Parathyroid adenoma (tissue), 2 donors: ENCODE measurements around the gene IRF4.

Experiments used
- H2AFZ ChIP-seq: fragments of 300-600 bp; sonication (generic); one replicate; pipeline ENCODE4 v1.7.0; 2017; ENCODE audit warnings: antibody characterized with exemption, mild to moderate bottlenecking
- H3K27ac ChIP-seq: fragments of 300-600 bp; sonication (generic); one replicate; pipeline ENCODE4 v1.7.0; 2017
- H3K27me3 ChIP-seq: fragments of 300-600 bp; sonication (generic); one replicate; pipeline ENCODE4 v1.7.0; 2017; ENCODE audit warnings: low read length; ENCODE audit not compliant: control insufficient read depth, insufficient read depth
- H3K36me3 ChIP-seq: fragments of 300-600 bp; sonication (generic); one replicate; pipeline ENCODE4 v1.7.0; 2017; ENCODE audit warnings: low read length; ENCODE audit not compliant: control insufficient read depth, insufficient read depth
- H3K4me1 ChIP-seq: fragments of 300-600 bp; sonication (generic); one replicate; pipeline ENCODE4 v1.7.0; 2017; ENCODE audit warnings: control low read depth
- H3K4me2 ChIP-seq: fragments of 300-600 bp; sonication (generic); one replicate; pipeline ENCODE4 v1.7.0; 2017; ENCODE audit warnings: low read length
- H3K4me3 ChIP-seq: fragments of 300-600 bp; sonication (generic); one replicate; pipeline ENCODE4 v1.7.0; 2017; ENCODE audit warnings: low read depth, low read length
- H3K79me2 ChIP-seq: fragments of 300-600 bp; sonication (generic); one replicate; pipeline ENCODE4 v1.7.0; 2017; ENCODE audit warnings: control low read depth
- H3K9ac ChIP-seq: fragments of 300-600 bp; sonication (generic); one replicate; pipeline ENCODE4 v1.7.0; 2017; ENCODE audit warnings: mild to moderate bottlenecking
- H3K9me3 ChIP-seq: fragments of 300-600 bp; sonication (generic); one replicate; pipeline ENCODE4 v1.7.0; 2017; ENCODE audit warnings: low read length; ENCODE audit not compliant: control insufficient read depth
- TF ChIP-seq, protein P1 (sequence below): fragments of 300-600 bp; sonication (generic); IDR thresholded peaks from one replicate; pipeline ENCODE4 v1.7.0; 2017; ENCODE audit warnings: antibody characterized with exemption, mild to moderate bottlenecking
- donor health status: primary hyperparathyroidism.

IRF4 gene

DNA sequence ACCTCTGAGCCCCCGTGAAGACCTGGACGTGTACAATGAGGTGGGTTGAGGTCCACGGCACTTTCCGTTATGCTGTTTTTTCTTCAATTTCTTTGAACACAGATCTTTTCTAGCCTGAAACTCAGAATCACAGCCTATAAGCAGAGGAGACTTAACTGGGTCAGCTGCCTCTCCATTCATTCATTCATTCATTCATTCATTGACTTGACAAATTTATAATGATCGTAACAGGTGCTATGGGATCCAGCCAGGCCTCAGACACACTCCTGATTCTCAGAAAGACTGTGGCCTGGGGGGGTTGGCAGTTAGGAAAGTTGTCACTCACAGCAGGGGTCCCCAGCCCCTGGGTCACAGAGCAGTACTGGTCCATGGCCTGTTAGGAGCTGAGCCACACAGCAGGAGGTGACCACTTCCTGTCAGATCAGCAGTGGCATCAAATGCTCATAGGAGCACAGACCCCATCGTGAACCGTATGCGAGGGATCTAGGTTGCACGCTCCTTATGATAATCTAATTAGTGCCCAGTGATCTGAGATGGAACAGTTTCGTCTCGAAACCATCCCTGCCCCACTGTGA lies 38.6 kb upstream of the IRF4 start:
- H3K4me3 ChIP-seq, result no peak overlapping the region
- H3K4me1 ChIP-seq, result no peaks in the 10 kb centered on the region
- no peaks in the 10 kb centered on the region for H3K36me3 ChIP-seq
- H2AFZ ChIP-seq, result no peak overlapping the region
- no peak overlapping the region for H3K27ac ChIP-seq
- H3K4me2 ChIP-seq, result no peak overlapping the region
- no peaks in the 10 kb centered on the region for H3K9me3 ChIP-seq
- no peak overlapping the region for H3K9ac ChIP-seq
- H3K79me2 ChIP-seq, result no peaks in the 10 kb centered on the region
- TF ChIP-seq, protein P1, sequence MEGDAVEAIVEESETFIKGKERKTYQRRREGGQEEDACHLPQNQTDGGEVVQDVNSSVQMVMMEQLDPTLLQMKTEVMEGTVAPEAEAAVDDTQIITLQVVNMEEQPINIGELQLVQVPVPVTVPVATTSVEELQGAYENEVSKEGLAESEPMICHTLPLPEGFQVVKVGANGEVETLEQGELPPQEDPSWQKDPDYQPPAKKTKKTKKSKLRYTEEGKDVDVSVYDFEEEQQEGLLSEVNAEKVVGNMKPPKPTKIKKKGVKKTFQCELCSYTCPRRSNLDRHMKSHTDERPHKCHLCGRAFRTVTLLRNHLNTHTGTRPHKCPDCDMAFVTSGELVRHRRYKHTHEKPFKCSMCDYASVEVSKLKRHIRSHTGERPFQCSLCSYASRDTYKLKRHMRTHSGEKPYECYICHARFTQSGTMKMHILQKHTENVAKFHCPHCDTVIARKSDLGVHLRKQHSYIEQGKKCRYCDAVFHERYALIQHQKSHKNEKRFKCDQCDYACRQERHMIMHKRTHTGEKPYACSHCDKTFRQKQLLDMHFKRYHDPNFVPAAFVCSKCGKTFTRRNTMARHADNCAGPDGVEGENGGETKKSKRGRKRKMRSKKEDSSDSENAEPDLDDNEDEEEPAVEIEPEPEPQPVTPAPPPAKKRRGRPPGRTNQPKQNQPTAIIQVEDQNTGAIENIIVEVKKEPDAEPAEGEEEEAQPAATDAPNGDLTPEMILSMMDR, result no peak
- no peaks in the 10 kb centered on the region for H3K27me3 ChIP-seq

DNA sequence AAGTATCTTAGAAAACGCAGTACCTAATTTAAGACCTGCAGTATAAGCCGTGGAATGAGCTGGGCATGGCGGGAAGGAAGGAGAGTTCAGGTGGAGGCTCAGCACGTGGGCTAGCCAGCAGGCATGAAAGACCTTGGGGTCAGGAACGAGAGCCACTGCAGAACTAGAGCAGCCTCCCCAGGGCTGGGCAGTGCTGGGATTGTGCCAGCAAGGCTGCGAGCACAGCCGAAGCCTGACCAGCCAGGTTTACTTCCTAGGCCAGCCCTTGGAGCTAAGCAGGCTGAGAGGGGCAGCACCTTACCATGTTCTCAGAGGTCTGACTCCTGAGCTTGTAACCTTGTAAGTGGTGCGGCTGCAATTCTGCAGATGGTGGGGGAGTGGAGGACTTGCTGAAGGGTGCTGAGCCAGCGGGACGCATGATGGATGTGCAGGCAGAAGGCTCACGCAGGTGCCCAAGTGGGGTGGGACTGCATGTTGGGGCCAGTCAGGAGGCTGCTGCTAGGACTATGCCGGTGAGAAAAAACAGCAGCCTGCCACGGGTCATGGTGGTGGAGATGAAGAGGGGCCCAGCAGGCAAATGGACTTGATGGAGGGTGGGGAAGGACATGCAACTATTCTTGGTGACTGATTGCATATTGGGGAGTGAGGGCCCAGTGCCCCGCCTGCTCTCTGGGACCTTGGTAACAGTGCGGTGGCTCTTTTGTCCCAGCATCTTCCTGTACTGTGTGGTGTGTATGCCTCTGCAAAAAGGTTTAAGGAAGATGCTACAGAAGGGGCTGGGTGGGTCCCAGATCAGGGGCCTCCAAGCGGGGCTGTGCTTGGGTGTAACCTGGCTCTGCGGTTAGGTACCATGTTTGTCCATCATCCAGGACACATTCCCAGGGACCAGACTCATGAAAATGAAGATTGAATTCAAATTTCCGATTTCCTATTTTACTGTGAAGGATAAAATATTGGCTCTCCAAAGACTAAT lies 37.6 kb upstream of the IRF4 start:
- Histone ChIP-seq H3K4me3 (no peak overlapping the region), H3K27ac (no peak overlapping the region), H3K4me1 (no peaks in the 10 kb centered on the region), H2AFZ (no peak overlapping the region), H3K4me2 (no peak overlapping the region), H3K27me3 (no peaks in the 10 kb centered on the region), H3K79me2 (no peaks in the 10 kb centered on the region), H3K36me3 (no peaks in the 10 kb centered on the region), H3K9ac (no peak overlapping the region), H3K9me3 (no peaks in the 10 kb centered on the region)
- TF ChIP-seq, protein P1, result no peak

DNA sequence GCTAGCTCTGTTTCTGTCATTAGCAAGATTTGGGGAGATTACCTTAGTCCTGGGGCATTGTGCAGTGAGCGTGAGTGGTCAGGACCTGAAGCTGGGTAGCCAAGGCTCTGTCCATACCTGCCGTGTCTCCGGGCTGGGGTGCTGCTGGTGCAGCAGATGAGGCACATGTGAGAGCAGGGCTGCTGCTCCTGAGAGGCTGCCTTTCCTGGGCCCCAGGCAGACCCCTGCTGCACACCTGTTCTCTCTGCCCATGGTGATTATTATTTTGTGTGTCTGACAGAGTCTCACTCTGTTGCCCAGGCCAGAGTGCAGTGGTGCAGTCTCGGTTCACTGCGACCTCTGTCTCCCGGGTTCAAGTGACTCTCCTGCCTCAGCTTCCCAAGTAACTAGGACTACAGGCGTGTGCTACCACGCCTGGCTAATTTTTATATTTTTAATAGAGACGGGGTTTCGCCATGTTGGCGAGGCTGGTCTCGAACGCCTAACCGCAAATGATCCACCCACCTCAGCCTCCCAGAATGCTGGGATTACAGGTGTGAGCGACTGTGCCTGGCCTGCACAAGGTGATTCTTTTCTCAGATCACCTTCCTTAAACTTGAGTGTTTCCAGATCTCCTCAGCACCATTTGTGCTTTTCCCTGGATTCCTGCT lies 36.8 kb upstream of the IRF4 start:
- no peaks in the 10 kb centered on the region for H3K9me3 ChIP-seq
- no peak overlapping the region for H3K4me3 ChIP-seq
- H3K9ac ChIP-seq, result no peak overlapping the region
- H3K4me1 ChIP-seq, result no peaks in the 10 kb centered on the region
- TF ChIP-seq, protein P1, result no peak
- no peaks in the 10 kb centered on the region for H3K27me3 ChIP-seq
- no peak overlapping the region for H2AFZ ChIP-seq
- H3K4me2 ChIP-seq, result no peak overlapping the region
- H3K79me2 ChIP-seq, result no peaks in the 10 kb centered on the region
- H3K36me3 ChIP-seq, result no peaks in the 10 kb centered on the region
- H3K27ac ChIP-seq, result no peak overlapping the region

- Histone ChIP-seq H3K4me3 (no peak overlapping the region), H3K9me3 (no peaks in the 10 kb centered on the region), H3K36me3 (no peaks in the 10 kb centered on the region), H3K27ac (no peak overlapping the region), H3K4me2 (no peak overlapping the region), H3K27me3 (no peaks in the 10 kb centered on the region), H3K4me1 (no peaks in the 10 kb centered on the region), H3K79me2 (no peaks in the 10 kb centered on the region), H2AFZ (no peak overlapping the region), H3K9ac (no peak overlapping the region)
- TF ChIP-seq, protein P1, result no peak
Observed at GRCh38 chr6:355373-356208, 36.0 kb upstream of the IRF4 start.
